ENCODE data around the gene MCF2L. TPM values are rescaled to one million over a fixed set of nuclear protein-coding genes. Genes with fewer than 3 reads are reported as not detected.

MCF2L gene
- total and polyA plus RNA-seq, 9 of the 15 experiments (the other 6 are each of a cell fraction or from before 2014, with no cell fraction given): 0.05 to 0.25 (median 0.18) TPM; not detected in 5

- TF ChIP-seq RREB1 (CRISPR knock-in tag; IDR thresholded peaks at IDR 0.05): no peak
- no peak for TF ChIP-seq ZBTB1 (CRISPR knock-in tag; IDR thresholded peaks at IDR 0.05; ENCODE audit: borderline replicate concordance, low read depth)
- no peak for TF ChIP-seq ZNF445 (CRISPR knock-in tag; IDR thresholded peaks at IDR 0.05; ENCODE audit: low read depth)
- no peak for TF ChIP-seq LARP7 (IDR thresholded peaks at IDR 0.05)
- TF ChIP-seq ZNF3 (CRISPR knock-in tag; IDR thresholded peaks at IDR 0.05): no peak
- no peak for TF ChIP-seq TFE3 (CRISPR knock-in tag; IDR thresholded peaks at IDR 0.05)
- no peak for TF ChIP-seq ZBTB12 (CRISPR knock-in tag; IDR thresholded peaks at IDR 0.05)
- TF ChIP-seq BCOR (IDR thresholded peaks at IDR 0.05): no peak
- no peak for TF ChIP-seq NFE2L1 (tag; IDR thresholded peaks at IDR 0.05; ENCODE audit: borderline replicate concordance, low read depth)
These were observed 4.0 kb downstream of the MCF2L start (continued) for GRCh38 chr13:112972867-112973576.

All from K562 (cell line).